Fibroblast of lung (primary cell): Measurements from ENCODE around the gene SGIP1.

Experiments
- EZH2 ChIP-seq: IDR thresholded peaks from 2 replicates; pipeline ENCODE4 v1.5.1; 2012; ENCODE audit warnings: low read length, control low read depth, mild to moderate bottlenecking; ENCODE audit errors: missing control alignments
- TF ChIP-seq, protein P1 (sequence below), 2 donors: IDR thresholded peaks in 1 of 2; conservative IDR thresholded peaks in 1 of 2; 1 replicate in 1 of 2; 2 replicates in 1 of 2; pipeline ENCODE4 v1.5.1; 2011 to 2012; ENCODE audit warnings: low read length in 2 of 2, control low read depth in 1 of 2, inconsistent platforms in 1 of 2, low read depth in 1 of 2, mild to moderate bottlenecking in 1 of 2

DNA sequence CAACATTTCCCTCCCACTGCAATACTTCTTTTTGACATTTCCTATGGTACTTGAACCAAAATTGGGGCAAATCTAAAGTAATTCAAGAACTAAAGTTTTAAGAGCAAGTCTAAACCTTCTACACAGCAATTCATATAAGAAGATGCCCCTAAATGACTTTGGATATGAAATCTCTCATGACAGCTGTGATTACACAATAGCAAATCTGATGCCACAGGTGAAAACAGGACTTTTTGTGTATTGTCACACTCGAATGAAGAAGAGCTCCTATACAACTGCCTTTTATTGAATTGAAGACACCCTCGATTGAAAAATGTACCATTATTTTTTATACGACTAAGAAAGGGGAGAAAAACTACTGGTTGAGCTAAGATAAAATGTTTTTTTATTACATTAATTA, 158.7 kb downstream of the SGIP1 start:
- TF ChIP-seq, protein P1, sequence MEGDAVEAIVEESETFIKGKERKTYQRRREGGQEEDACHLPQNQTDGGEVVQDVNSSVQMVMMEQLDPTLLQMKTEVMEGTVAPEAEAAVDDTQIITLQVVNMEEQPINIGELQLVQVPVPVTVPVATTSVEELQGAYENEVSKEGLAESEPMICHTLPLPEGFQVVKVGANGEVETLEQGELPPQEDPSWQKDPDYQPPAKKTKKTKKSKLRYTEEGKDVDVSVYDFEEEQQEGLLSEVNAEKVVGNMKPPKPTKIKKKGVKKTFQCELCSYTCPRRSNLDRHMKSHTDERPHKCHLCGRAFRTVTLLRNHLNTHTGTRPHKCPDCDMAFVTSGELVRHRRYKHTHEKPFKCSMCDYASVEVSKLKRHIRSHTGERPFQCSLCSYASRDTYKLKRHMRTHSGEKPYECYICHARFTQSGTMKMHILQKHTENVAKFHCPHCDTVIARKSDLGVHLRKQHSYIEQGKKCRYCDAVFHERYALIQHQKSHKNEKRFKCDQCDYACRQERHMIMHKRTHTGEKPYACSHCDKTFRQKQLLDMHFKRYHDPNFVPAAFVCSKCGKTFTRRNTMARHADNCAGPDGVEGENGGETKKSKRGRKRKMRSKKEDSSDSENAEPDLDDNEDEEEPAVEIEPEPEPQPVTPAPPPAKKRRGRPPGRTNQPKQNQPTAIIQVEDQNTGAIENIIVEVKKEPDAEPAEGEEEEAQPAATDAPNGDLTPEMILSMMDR (conservative IDR thresholded peaks at IDR 0.05 in 1 of 2, IDR thresholded peaks at IDR 0.05 in 1 of 2; ENCODE audit: low read depth in 1 of 2, low read length in 2 of 2) = no peak
- TF ChIP-seq EZH2 = no peak
